Astrocyte (in vitro differentiated cells and primary cell): ENCODE measurements around the gene EMC6.

ENCODE experiments used
- EZH2 ChIP-seq: IDR thresholded peaks from 2 replicates; pipeline ENCODE4 v1.6.1; 2012; ENCODE audit warnings: mild to moderate bottlenecking, low read length, inconsistent platforms; ENCODE audit not compliant: insufficient read depth
- TF ChIP-seq, protein P1 (sequence below): IDR thresholded peaks from 2 replicates; pipeline ENCODE4 v1.5.1; 2011; ENCODE audit warnings: low read depth, mild to moderate bottlenecking, inconsistent platforms, low read length, moderate library complexity; ENCODE audit not compliant: insufficient read depth

DNA sequence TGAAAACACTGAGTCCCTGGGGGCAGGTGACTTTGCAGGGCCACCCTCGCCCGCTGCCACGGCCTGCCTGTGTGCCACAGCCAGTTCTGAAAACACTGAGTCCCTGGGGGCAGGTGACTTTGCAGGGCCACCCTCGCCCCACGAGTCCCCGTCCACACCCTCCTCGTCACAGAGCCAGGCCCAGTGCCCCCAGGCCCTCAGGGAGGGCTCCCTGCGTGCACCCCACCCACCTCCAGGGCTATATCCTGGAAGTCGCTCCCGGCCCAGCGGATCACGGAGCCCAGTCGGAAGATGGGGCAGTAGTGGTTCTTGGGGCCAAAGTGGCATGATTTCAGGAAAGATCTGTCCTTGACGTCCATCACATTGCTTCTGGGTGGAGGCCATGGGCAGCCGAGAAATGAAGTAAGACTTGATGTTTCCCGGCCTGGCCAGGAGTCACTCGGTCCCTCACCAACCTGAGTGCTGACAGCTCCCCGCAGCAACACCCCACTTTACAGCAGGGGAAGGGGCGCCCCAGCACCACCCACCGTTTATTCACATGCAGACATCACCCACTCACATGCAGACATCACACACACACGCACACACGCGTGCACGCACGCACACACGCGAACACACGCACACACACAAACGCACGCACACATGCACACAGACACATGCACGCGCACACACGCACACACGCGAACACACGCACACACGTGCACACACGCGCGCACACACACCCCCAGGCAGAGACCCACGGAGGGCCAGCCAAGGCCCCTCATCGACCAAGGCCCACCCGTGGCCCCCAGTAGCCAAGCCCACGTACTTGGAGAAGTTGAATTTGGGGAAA lies 20.9 kb downstream of the EMC6 start:
- TF ChIP-seq, protein P1, sequence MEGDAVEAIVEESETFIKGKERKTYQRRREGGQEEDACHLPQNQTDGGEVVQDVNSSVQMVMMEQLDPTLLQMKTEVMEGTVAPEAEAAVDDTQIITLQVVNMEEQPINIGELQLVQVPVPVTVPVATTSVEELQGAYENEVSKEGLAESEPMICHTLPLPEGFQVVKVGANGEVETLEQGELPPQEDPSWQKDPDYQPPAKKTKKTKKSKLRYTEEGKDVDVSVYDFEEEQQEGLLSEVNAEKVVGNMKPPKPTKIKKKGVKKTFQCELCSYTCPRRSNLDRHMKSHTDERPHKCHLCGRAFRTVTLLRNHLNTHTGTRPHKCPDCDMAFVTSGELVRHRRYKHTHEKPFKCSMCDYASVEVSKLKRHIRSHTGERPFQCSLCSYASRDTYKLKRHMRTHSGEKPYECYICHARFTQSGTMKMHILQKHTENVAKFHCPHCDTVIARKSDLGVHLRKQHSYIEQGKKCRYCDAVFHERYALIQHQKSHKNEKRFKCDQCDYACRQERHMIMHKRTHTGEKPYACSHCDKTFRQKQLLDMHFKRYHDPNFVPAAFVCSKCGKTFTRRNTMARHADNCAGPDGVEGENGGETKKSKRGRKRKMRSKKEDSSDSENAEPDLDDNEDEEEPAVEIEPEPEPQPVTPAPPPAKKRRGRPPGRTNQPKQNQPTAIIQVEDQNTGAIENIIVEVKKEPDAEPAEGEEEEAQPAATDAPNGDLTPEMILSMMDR = no peak
- no peak for TF ChIP-seq EZH2
